Hepatocyte (in vitro differentiated cells): ENCODE measurements around the gene CRIM1.

Source experiments
- EZH2 ChIP-seq: fragments of 200-600 bp; sonication (generic); IDR thresholded peaks from 2 replicates; pipeline ENCODE4 v1.6.1; 2016; ENCODE audit warnings: antibody characterized with exemption, mild to moderate bottlenecking, borderline replicate concordance
- TF ChIP-seq, protein P1 (sequence below): fragments of 200-600 bp; sonication (generic); IDR thresholded peaks from 2 replicates; pipeline ENCODE4 v1.5.1; 2016; ENCODE audit warnings: antibody characterized with exemption, mild to moderate bottlenecking; ENCODE audit not compliant: poor library complexity

DNA sequence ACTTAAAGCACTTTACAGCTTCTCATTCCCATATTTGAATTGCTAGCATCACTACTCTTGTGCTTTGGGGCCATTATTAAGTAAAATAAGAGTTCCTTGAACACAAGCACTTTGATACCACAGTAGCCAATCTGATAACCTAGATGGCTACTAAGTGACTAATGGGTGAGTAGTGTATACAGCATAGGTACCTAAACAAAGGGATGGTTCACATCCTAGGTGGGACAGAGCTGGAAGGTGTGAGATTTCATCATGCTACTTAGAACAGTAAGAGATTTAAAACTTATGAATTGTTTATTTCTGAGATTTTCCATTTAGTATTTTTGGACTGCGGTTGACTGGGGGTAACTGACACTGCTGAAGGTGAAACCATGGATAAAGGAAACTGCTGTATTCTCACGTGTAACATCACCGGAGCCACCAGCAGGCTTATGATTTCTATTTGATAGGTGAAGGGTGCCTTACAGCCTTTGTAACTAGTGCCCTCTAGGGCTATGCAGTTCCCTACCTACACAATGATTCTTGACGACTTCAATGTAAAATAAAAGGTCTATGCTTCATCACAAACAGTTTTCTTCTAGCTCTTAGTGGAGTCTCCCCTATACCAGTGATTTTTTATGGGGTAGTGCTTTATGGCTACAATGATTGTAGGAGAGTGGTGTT, 22.1 kb upstream of the CRIM1 start:
- TF ChIP-seq, protein P1, sequence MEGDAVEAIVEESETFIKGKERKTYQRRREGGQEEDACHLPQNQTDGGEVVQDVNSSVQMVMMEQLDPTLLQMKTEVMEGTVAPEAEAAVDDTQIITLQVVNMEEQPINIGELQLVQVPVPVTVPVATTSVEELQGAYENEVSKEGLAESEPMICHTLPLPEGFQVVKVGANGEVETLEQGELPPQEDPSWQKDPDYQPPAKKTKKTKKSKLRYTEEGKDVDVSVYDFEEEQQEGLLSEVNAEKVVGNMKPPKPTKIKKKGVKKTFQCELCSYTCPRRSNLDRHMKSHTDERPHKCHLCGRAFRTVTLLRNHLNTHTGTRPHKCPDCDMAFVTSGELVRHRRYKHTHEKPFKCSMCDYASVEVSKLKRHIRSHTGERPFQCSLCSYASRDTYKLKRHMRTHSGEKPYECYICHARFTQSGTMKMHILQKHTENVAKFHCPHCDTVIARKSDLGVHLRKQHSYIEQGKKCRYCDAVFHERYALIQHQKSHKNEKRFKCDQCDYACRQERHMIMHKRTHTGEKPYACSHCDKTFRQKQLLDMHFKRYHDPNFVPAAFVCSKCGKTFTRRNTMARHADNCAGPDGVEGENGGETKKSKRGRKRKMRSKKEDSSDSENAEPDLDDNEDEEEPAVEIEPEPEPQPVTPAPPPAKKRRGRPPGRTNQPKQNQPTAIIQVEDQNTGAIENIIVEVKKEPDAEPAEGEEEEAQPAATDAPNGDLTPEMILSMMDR: peak; percentile 20
- TF ChIP-seq EZH2: no peak
